Measurements from ENCODE around the gene SDK1. TPM values are rescaled to one million over a fixed set of nuclear protein-coding genes. Genes with fewer than 3 reads are reported as not detected.

Gene SDK1
- total RNA-seq, 1 donor from 2014 or later = 3.9 TPM

DNA sequence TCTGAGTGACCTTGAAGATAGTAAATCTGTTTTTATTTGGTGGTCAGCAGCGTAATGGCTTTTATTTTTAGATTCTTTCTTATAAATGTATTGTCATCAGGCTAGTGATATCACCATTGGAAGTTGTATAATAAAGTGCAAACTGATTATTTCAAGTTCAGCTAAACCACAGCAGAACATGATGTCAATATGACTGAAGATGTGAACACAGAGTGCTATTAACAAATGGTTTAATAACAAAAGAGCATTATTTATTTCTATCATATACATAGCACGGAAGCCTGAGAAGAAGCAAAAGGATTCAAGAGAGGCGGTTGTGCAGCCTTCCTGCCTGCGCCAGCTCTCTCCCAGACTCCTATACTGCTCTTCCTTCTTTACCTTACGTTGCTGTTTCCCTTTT is 142.7 kb downstream of the SDK1 start:
- DNase-seq (ENCODE audit: low read depth) = no peak
- no peak overlapping the region for H3K4me3 ChIP-seq (ENCODE audit: low read depth, low read length)
- H3K36me3 ChIP-seq (ENCODE audit: control insufficient read depth, insufficient read depth, low read length) = no peaks in the 10 kb centered on the region
- no peaks in the 10 kb centered on the region for H3K27me3 ChIP-seq (ENCODE audit: control insufficient read depth, insufficient read depth, low read length)
- TF ChIP-seq, protein P1, sequence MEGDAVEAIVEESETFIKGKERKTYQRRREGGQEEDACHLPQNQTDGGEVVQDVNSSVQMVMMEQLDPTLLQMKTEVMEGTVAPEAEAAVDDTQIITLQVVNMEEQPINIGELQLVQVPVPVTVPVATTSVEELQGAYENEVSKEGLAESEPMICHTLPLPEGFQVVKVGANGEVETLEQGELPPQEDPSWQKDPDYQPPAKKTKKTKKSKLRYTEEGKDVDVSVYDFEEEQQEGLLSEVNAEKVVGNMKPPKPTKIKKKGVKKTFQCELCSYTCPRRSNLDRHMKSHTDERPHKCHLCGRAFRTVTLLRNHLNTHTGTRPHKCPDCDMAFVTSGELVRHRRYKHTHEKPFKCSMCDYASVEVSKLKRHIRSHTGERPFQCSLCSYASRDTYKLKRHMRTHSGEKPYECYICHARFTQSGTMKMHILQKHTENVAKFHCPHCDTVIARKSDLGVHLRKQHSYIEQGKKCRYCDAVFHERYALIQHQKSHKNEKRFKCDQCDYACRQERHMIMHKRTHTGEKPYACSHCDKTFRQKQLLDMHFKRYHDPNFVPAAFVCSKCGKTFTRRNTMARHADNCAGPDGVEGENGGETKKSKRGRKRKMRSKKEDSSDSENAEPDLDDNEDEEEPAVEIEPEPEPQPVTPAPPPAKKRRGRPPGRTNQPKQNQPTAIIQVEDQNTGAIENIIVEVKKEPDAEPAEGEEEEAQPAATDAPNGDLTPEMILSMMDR (IDR thresholded peaks at IDR 0.05; ENCODE audit: insufficient read depth, low read length, poor library complexity, severe bottlenecking) = no peak

DNA sequence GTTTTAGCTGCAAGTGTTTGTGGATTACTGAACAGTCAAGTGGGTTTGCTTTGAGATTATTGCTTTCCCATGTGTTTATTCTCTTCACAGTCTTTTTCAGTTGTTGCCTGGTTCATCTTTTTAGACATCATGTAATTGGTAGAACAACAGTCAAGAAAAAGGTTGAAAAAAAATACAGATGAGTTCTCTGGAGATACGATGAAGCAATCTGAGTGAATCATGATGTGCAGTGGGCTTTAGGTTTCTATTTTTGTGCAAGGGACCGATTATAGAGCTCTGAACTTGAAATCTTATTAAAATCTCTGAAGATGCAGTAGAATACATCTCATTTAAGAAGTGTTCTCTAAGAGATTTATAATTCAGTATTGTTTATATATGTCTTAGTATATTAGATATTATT is 145.7 kb downstream of the SDK1 start:
- no peaks in the 10 kb centered on the region for H3K27me3 ChIP-seq (ENCODE audit: control insufficient read depth, insufficient read depth, low read length)
- no peaks in the 10 kb centered on the region for H3K36me3 ChIP-seq (ENCODE audit: control insufficient read depth, insufficient read depth, low read length)
- no peak for DNase-seq (ENCODE audit: low read depth)
- TF ChIP-seq, protein P1 (IDR thresholded peaks at IDR 0.05; ENCODE audit: insufficient read depth, low read length, poor library complexity, severe bottlenecking) = no peak
- H3K4me3 ChIP-seq (ENCODE audit: low read depth, low read length) = no peak overlapping the region

DNA sequence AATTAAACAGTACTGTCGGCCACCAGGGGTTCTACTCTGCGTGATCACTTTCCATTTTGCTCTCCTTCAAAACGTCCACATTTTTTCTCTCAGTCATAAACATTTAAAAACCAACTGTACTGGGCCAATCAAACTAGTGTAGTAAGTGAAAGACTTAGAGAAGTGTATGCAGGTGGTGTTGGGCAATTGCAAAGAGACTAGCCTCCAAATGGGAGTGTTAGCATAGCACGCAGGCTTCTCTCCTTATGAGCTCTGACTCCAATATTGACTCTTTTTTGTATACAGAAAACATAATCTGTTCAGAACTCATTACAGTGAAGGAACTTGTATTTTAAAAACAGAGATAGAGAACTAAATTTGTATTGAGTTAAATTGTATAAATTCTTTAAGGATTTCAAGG is 150.6 kb downstream of the SDK1 start:
- TF ChIP-seq, protein P1 (IDR thresholded peaks at IDR 0.05; ENCODE audit: insufficient read depth, low read length, poor library complexity, severe bottlenecking) = no peak
- Histone ChIP-seq H3K4me3 (ENCODE audit: low read depth, low read length) (no peak overlapping the region), H3K36me3 (ENCODE audit: control insufficient read depth, insufficient read depth, low read length) (no peaks in the 10 kb centered on the region), H3K27me3 (ENCODE audit: control insufficient read depth, insufficient read depth, low read length) (no peaks in the 10 kb centered on the region)
- no peak for DNase-seq (ENCODE audit: low read depth)

DNA sequence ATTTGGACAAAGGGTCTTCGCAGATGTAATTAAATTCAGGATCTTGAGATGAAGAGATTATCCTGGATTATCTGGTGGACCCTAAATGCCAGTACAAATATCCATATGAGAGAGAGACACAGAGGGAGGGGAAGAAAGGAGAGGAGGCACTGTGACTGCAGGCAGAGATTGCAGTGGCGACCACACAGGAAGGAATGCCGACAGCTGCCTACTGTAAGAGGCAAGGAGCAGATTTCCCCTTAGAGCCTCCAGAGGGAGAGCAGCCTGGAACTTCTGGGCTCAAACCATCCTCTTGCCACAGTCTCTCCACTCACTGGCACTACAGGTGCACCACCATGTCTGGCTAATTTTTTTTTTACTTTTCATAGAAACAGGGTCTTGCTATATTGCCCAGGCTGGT is 152.3 kb downstream of the SDK1 start:
- Histone ChIP-seq H3K36me3 (ENCODE audit: control insufficient read depth, insufficient read depth, low read length) (no peaks in the 10 kb centered on the region), H3K4me3 (ENCODE audit: low read depth, low read length) (no peak overlapping the region), H3K27me3 (ENCODE audit: control insufficient read depth, insufficient read depth, low read length) (no peaks in the 10 kb centered on the region)
- DNase-seq (ENCODE audit: low read depth) = no peak
- TF ChIP-seq, protein P1 (IDR thresholded peaks at IDR 0.05; ENCODE audit: insufficient read depth, low read length, poor library complexity, severe bottlenecking) = no peak

DNA sequence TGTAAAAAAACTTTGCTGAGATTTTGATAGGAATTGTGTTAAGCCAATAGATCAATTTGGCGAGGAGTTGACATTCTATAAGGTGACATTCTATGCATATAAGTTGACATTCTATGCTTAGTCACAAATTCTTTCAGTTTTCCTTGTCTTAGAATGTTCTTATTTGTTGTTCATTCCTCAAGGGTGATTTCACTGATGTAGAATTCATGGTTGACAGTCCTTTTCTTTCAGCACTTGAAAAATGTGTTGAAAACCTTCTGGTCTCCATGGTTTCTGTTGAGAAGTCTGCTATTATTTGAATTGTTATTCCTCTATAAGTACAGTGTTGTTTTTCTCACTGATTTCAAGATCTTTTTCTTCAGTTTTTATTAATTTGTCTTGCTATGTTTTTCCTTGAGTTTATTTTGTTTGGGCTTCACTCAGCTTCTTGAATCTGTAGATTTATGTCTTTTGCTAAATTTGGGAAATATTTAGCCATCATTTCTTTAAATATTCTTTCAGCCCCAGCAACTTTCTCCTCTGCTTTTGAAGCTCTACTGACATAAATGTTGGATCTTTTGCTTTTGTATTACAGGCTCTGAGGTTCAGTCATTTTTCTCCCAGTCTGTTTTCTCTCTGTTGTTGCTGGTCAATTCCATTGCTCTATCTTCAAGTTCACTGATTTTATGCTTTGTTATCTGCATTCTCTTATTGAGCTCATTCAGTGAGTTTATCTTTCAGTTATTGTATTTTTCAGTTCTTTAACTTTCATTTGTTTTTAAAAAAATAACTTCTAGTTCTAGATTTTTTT is 154.9 kb downstream of the SDK1 start:
- TF ChIP-seq, protein P1 (IDR thresholded peaks at IDR 0.05; ENCODE audit: insufficient read depth, low read length, poor library complexity, severe bottlenecking) = no peak
- Histone ChIP-seq H3K36me3 (ENCODE audit: control insufficient read depth, insufficient read depth, low read length) (no peaks in the 10 kb centered on the region), H3K4me3 (ENCODE audit: low read depth, low read length) (no peak overlapping the region), H3K27me3 (ENCODE audit: control insufficient read depth, insufficient read depth, low read length) (no peaks in the 10 kb centered on the region)
- DNase-seq (ENCODE audit: low read depth) = no peak

GRCh38 chr7:3459111-3459510 is 158.1 kb downstream of the SDK1 start:
- TF ChIP-seq, protein P1 (IDR thresholded peaks at IDR 0.05; ENCODE audit: insufficient read depth, low read length, poor library complexity, severe bottlenecking) = no peak
- no peak overlapping the region for H3K4me3 ChIP-seq (ENCODE audit: low read depth, low read length)
- no peaks in the 10 kb centered on the region for H3K36me3 ChIP-seq (ENCODE audit: control insufficient read depth, insufficient read depth, low read length)
- DNase-seq (ENCODE audit: low read depth) = no peak
- H3K27me3 ChIP-seq (ENCODE audit: control insufficient read depth, insufficient read depth, low read length) = no peaks in the 10 kb centered on the region

All from kidney epithelial cell (primary cell).